A673 (cell line): Measurements from ENCODE around the gene GJA5. TPM values are rescaled to one million over a fixed set of nuclear protein-coding genes. Genes with fewer than 3 reads are reported as not detected.

ENCODE experiments used
- Bru-seq: library from RNA; stranded (reverse); fragments of 400-500 nt; gene quantifications from one replicate; lab custom pipeline; 2021; lab: Mats Ljungman, UMichigan
- BruChase-seq, 2 experiments: library from RNA; stranded (reverse); fragments of 400-500 nt; gene quantifications; one replicate each; lab custom pipeline; 2021; lab: Mats Ljungman, UMichigan
- BruUV-seq: library from RNA; stranded (reverse); fragments of 400-500 nt; replicated peaks from 2 replicates; lab custom pipeline; 2021; lab: Mats Ljungman, UMichigan
- CTCF ChIA-PET: fragments of 300-600 bp; sonication (Branson Sonifier 250); formaldehyde crosslinking; loops from one replicate; lab custom pipeline; 2022; ENCODE audit warnings: antibody characterized with exemption; lab: Charles Lee
- POLR2A ChIA-PET: fragments of 300-600 bp; sonication (Branson Sonifier 250); formaldehyde crosslinking; loops from one replicate; lab custom pipeline; 2022; ENCODE audit warnings: antibody characterized with exemption; ENCODE audit not compliant: low non-redundant PET; lab: Charles Lee
- DNase-seq: peaks from one replicate; pipeline ENCODE4 v3.0.0-alpha.2; 2015; ENCODE audit warnings: low spot score
- H3K27ac ChIP-seq: fragments of 200-600 bp; sonication (generic); 2 replicates; pipeline ENCODE4 v1.5.1; 2016; ENCODE audit warnings: mixed run types, low read depth, mild to moderate bottlenecking, mixed read lengths, antibody characterized with exemption, low read length; ENCODE audit not compliant: poor library complexity, severe bottlenecking
- H3K27me3 ChIP-seq: fragments of 200-600 bp; sonication (generic); replicated peaks from 2 replicates; pipeline ENCODE4 v1.6.1; 2017; ENCODE audit warnings: mixed run types, low read depth, mild to moderate bottlenecking, mixed read lengths, antibody characterized with exemption, low read length; ENCODE audit not compliant: insufficient read depth, poor library complexity
- H3K36me3 ChIP-seq: fragments of 200-600 bp; sonication (generic); 2 replicates; pipeline ENCODE4 v1.6.1; 2016; ENCODE audit warnings: mixed run types, mild to moderate bottlenecking, mixed read lengths, antibody characterized with exemption, low read length; ENCODE audit not compliant: insufficient read depth, poor library complexity, severe bottlenecking
- H3K4me1 ChIP-seq: fragments of 200-600 bp; sonication (generic); 2 replicates; pipeline ENCODE4 v1.6.1; 2017; ENCODE audit warnings: mixed run types, mild to moderate bottlenecking, mixed read lengths, antibody characterized with exemption, low read length; ENCODE audit not compliant: insufficient read depth, poor library complexity, severe bottlenecking
- H3K4me3 ChIP-seq: fragments of 200-600 bp; sonication (generic); 2 replicates; pipeline ENCODE4 v1.5.1; 2016; ENCODE audit warnings: low read depth, mixed run types, mild to moderate bottlenecking, mixed read lengths, low read length; ENCODE audit not compliant: poor library complexity, severe bottlenecking
- H3K9me3 ChIP-seq: fragments of 200-600 bp; sonication (generic); 2 replicates; pipeline ENCODE4 v1.6.1; 2016; ENCODE audit warnings: mixed run types, low read depth, mild to moderate bottlenecking, mixed read lengths, antibody characterized with exemption, low read length; ENCODE audit not compliant: poor library complexity, severe bottlenecking
- EZH2 ChIP-seq: fragments of 200-600 bp; sonication (generic); IDR thresholded peaks from 2 replicates; pipeline ENCODE4 v1.6.1; 2017; ENCODE audit warnings: borderline replicate concordance, low read depth, mild to moderate bottlenecking, mixed read lengths, antibody characterized with exemption, low read length; ENCODE audit not compliant: poor library complexity, severe bottlenecking
- intact Hi-C: fragments of 100-400 bp; cut with micrococcal nuclease; formaldehyde crosslinking; loops from one replicate; pipeline ENCODE4 v1.10.0; 2022; ENCODE audit not compliant: unreplicated experiment
- long read RNA-seq: library from polyadenylated mRNA; stranded (forward); transcript quantifications from one replicate; pipeline ENCODE4 v2.0.0, GENCODE V29; 2022
- total RNA-seq: library from RNA; stranded (reverse); gene quantifications from 2 replicates; pipeline ENCODE4 v1.2.3, GENCODE V29; 2021
- TF ChIP-seq, protein P1 (sequence below): fragments of 300-800, 200-600 bp; sonication (generic); conservative IDR thresholded peaks from 2 replicates; pipeline ENCODE4 v1.5.1; 2017; ENCODE audit warnings: low read depth, mild to moderate bottlenecking, antibody characterized with exemption, low read length, moderate library complexity, mixed read lengths

The GJA5 gene
- 0.28 TPM in 1 of 2 replicates, not detected in the other for total RNA-seq
- Bru-seq, nascent RNA: percentile 11 among the genes with signal in this experiment
- percentile 9 among the genes with signal in this experiment for BruChase-seq, experiment 1, labeled RNA remaining after a 2-hour chase
- not detected for BruChase-seq, experiment 2, labeled RNA remaining after a 6-hour chase
- long read RNA-seq, partial matches to known transcripts: 0 of 2 reads
- long read RNA-seq, other reads (novel, unspliced or antisense): 0 of 2 reads

DNA sequence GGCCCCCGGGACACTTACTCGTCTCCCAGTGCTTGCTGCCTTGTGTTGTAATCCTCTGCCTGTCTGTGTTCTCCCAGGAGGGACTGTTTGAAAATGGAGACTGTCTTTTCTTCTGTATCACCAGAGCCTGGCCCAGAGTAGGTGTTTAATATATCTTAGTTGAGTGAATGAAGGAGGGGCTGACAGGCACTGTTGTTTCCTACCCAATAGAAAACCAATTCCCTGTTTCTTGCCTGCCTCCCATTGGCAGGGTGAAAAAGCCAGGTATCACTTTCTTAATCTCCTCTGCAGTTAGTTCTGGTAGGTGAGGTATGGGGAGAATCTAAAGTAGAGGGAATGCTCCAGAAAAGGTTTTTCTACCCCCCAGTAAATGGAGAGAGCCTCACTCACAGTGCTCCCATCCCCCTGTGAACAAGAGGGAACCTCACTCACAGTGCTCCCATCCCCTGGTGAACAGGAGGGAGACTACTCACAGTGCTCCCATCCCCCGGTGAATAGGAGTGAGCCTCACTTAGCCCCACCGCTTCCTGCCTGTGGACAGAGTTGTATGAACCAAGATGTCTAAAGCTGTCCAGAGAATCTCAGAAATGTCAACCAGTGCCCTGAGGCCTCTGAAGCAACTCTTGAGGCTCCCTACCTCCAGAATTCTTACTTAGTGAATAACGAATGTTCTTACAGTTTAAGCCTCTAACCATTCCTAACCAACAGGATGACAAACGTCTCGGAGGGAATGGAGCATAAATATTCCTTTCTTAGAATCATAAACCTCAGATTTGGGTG is at the start of gene GJA5:
Gene GJA5, minus strand, starts transcription at position 122 of the 780 bp plus-strand sequence. CDS start 1,364 bp downstream, outside the sequence.
- intact Hi-C loops: loop anchor here (10.0 kb wide), 1 partner anchor 56 kb away; no protein-coding TSS in a partner anchor
- BruUV-seq: no TSS peak
- no peak within 1 kb of the TSS for H3K4me3 ChIP-seq
- H3K9me3 ChIP-seq: no peaks in the 10 kb centered on the region
- ChIA-PET CTCF (no interaction called here), POLR2A (no interaction called here)
- H3K27ac ChIP-seq: no peak within 1 kb of the TSS
- TF ChIP-seq, protein P1, sequence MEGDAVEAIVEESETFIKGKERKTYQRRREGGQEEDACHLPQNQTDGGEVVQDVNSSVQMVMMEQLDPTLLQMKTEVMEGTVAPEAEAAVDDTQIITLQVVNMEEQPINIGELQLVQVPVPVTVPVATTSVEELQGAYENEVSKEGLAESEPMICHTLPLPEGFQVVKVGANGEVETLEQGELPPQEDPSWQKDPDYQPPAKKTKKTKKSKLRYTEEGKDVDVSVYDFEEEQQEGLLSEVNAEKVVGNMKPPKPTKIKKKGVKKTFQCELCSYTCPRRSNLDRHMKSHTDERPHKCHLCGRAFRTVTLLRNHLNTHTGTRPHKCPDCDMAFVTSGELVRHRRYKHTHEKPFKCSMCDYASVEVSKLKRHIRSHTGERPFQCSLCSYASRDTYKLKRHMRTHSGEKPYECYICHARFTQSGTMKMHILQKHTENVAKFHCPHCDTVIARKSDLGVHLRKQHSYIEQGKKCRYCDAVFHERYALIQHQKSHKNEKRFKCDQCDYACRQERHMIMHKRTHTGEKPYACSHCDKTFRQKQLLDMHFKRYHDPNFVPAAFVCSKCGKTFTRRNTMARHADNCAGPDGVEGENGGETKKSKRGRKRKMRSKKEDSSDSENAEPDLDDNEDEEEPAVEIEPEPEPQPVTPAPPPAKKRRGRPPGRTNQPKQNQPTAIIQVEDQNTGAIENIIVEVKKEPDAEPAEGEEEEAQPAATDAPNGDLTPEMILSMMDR: no peak
- TF ChIP-seq EZH2: no peak
- no peaks in the 10 kb centered on the region for H3K4me1 ChIP-seq
- H3K36me3 ChIP-seq: no peaks in the 10 kb centered on the region
- no peaks in the 10 kb centered on the region for H3K27me3 ChIP-seq
- DNase-seq: no peak

GRCh38 chr1:147809236-147809635 is 48.8 kb upstream of the GJA5 start:
- Histone ChIP-seq H3K36me3 (no peaks in the 10 kb centered on the region), H3K27ac (no peak overlapping the region), H3K27me3 (no peaks in the 10 kb centered on the region), H3K9me3 (no peaks in the 10 kb centered on the region), H3K4me1 (no peaks in the 10 kb centered on the region), H3K4me3 (no peak overlapping the region)
- no peak for TF ChIP-seq EZH2
- TF ChIP-seq, protein P1: no peak
- no peak for DNase-seq
- ChIA-PET CTCF (no interaction called here), POLR2A (no interaction called here)
- no TSS peak for BruUV-seq
- intact Hi-C loops: no loop called here

DNA sequence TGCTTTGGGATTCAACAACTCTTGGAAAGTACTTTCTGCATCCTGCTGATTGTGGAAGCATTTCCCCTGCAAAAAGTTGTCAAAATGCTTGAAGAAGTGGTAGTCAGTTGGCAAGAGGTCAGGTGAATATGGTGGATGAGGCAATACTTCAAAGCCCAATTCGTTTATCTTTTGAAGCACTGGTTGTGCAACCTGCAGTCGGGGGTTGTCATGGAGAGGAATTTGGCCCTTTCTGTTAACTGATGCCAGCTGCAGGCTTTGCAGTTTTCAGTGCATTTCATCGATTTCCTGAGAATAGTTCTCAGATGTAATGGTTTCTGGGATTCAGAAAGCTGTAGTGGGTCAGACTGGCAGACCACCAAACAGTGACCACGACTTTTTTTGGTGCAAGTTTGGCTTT is 47.6 kb upstream of the GJA5 start:
- Histone ChIP-seq H3K36me3 (no peaks in the 10 kb centered on the region), H3K9me3 (no peaks in the 10 kb centered on the region), H3K4me3 (no peak overlapping the region), H3K27me3 (no peaks in the 10 kb centered on the region), H3K4me1 (no peaks in the 10 kb centered on the region), H3K27ac (no peak overlapping the region)
- ChIA-PET POLR2A (no interaction called here), CTCF (no interaction called here)
- no peak for TF ChIP-seq EZH2
- TF ChIP-seq, protein P1: no peak
- intact Hi-C loops: no loop called here
- DNase-seq: no peak
- BruUV-seq: no TSS peak
